Thoracic aorta (tissue), 2 donors: ENCODE data around the gene SAYSD1. TPM values are rescaled to one million over a fixed set of nuclear protein-coding genes. Genes with fewer than 3 reads are reported as not detected.
A peak's percentile ranks its signal among the peaks of the same experiment; 100 is the strongest.

Experiments used
- ATAC-seq: fragments of 150-250 bp; one replicate; pipeline ENCODE4 v1.8.0; 2017; ENCODE audit warnings: low read depth; ENCODE audit not compliant: insufficient number of reproducible peaks, low FRiP score
- DNase-seq: peaks from one replicate; pipeline ENCODE4 v3.0.0-alpha.2; 2020; ENCODE audit warnings: low spot score
- H3K27ac ChIP-seq, 2 donors: fragments of 200-600 bp; sonication (generic); 1 replicate in 1 of 2; 2 replicates in 1 of 2; pipeline ENCODE4 v1.5.1; 2016; ENCODE audit warnings: mild to moderate bottlenecking in 2 of 2, moderate library complexity in 2 of 2
- H3K27me3 ChIP-seq: fragments of 200-600 bp; sonication (generic); replicated peaks from 2 replicates; pipeline ENCODE4 v1.6.0; 2016; ENCODE audit warnings: mild to moderate bottlenecking; ENCODE audit not compliant: insufficient read depth
- H3K36me3 ChIP-seq: fragments of 200-600 bp; sonication (generic); one replicate; pipeline ENCODE4 v1.5.1; 2016
- H3K4me1 ChIP-seq, 2 donors: fragments of 200-600 bp; sonication (generic); 1 replicate in 1 of 2; 2 replicates in 1 of 2; pipeline versions ENCODE4 v1.5.1 to v1.6.0; 2016; ENCODE audit warnings: low read depth in 2 of 2, mild to moderate bottlenecking in 1 of 2; ENCODE audit not compliant: control insufficient read depth in 1 of 2
- H3K4me3 ChIP-seq: fragments of 200-600 bp; sonication (generic); 2 replicates; pipeline ENCODE4 v1.5.1; 2016; ENCODE audit warnings: mild to moderate bottlenecking
- H3K9me3 ChIP-seq: fragments of 200-600 bp; sonication (generic); 2 replicates; pipeline ENCODE4 v1.5.1; 2016
- CTCF ChIP-seq: fragments of 200-600 bp; sonication (generic); IDR thresholded peaks from one replicate; pipeline ENCODE4 v1.5.1; 2019; ENCODE audit warnings: antibody characterized with exemption
- total RNA-seq, 2 donors: library from RNA; depleted of rRNA; stranded (reverse); fragments of >200 nt; gene quantifications; one replicate each; pipeline versions ENCODE4 v1.1.0 to v1.2.3, GENCODE V29; 2016

The SAYSD1 gene
- total RNA-seq, 2 donors from 2014 or later: 16.2 to 16.5 TPM

- no peak for DNase-seq
- H3K4me3 ChIP-seq: no peak overlapping the region
- ATAC-seq: no peak
- H3K4me1 ChIP-seq: peaks cover 0 to 7% of the 10 kb centered on the region in 2 donors
- TF ChIP-seq CTCF: no peak
- H3K27ac ChIP-seq: no peak overlapping the region
- no peaks in the 10 kb centered on the region for H3K36me3 ChIP-seq
- no peaks in the 10 kb centered on the region for H3K27me3 ChIP-seq
- no peaks in the 10 kb centered on the region for H3K9me3 ChIP-seq
These were observed 23.8 kb downstream of the SAYSD1 start for GRCh38 chr6:39091220-39091619.

- Histone ChIP-seq H3K4me1 (peaks cover 0 to 7% of the 10 kb centered on the region in 2 donors), H3K27ac (no peak overlapping the region), H3K4me3 (no peak overlapping the region), H3K9me3 (no peaks in the 10 kb centered on the region), H3K27me3 (no peaks in the 10 kb centered on the region), H3K36me3 (no peaks in the 10 kb centered on the region)
- no peak for TF ChIP-seq CTCF
- no peak for DNase-seq
- no peak for ATAC-seq
These were observed 24.9 kb downstream of the SAYSD1 start for GRCh38 chr6:39090036-39090435.

GRCh38 chr6:39088331-39088730, 26.7 kb downstream of the SAYSD1 start:
- DNase-seq (no peak), ATAC-seq (peak; percentile 57)
- H3K36me3 ChIP-seq: no peaks in the 10 kb centered on the region
- H3K9me3 ChIP-seq: no peaks in the 10 kb centered on the region
- no peak overlapping the region for H3K4me3 ChIP-seq
- H3K27ac ChIP-seq: no peak overlapping the region
- no peaks in the 10 kb centered on the region for H3K27me3 ChIP-seq
- TF ChIP-seq CTCF: peak; percentile 34
- H3K4me1 ChIP-seq: peaks cover 0 to 7% of the 10 kb centered on the region in 2 donors

- Histone ChIP-seq H3K27me3 (no peaks in the 10 kb centered on the region), H3K27ac (no peak overlapping the region), H3K4me1 (peaks cover 0 to 7% of the 10 kb centered on the region in 2 donors), H3K9me3 (no peaks in the 10 kb centered on the region), H3K4me3 (no peak overlapping the region), H3K36me3 (no peaks in the 10 kb centered on the region)
- no peak for DNase-seq
- no peak for TF ChIP-seq CTCF
- ATAC-seq: no peak
These were observed 27.8 kb downstream of the SAYSD1 start for GRCh38 chr6:39087197-39087596.

GRCh38 chr6:39086711-39087110, 28.3 kb downstream of the SAYSD1 start:
- H3K9me3 ChIP-seq: no peaks in the 10 kb centered on the region
- H3K4me3 ChIP-seq: no peak overlapping the region
- no peaks in the 10 kb centered on the region for H3K36me3 ChIP-seq
- ATAC-seq (no peak), DNase-seq (no peak)
- no peaks in the 10 kb centered on the region for H3K27me3 ChIP-seq
- peaks cover 0 to 7% of the 10 kb centered on the region in 2 donors for H3K4me1 ChIP-seq
- no peak overlapping the region for H3K27ac ChIP-seq
- no peak for TF ChIP-seq CTCF
